Esophagus muscularis mucosa (tissue), 4 donors: ENCODE results near the gene ADGRB3. TPM values are rescaled to one million over a fixed set of nuclear protein-coding genes. Genes with fewer than 3 reads are reported as not detected.

Experiments used
- DNase-seq: peaks from one replicate; pipeline ENCODE4 v3.0.0-alpha.2; 2017; ENCODE audit errors: extremely low spot score
- H3K27ac ChIP-seq, 4 donors: fragments of 200-600 bp; sonication (generic); replicated peaks in 1 of 4; 1 replicate in 3 of 4; 2 replicates in 1 of 4; pipeline ENCODE4 v1.5.1; 2016 to 2019; ENCODE audit warnings: mild to moderate bottlenecking in 1 of 4
- H3K27me3 ChIP-seq, 4 donors: fragments of 200-600 bp; sonication (generic); one replicate each; pipeline versions ENCODE4 v1.5.1 to v1.6.0; 2016 to 2019
- H3K36me3 ChIP-seq, 4 donors: fragments of 200-600 bp; sonication (generic); one replicate each; pipeline ENCODE4 v1.5.1; 2016 to 2019
- H3K4me1 ChIP-seq, 4 donors: fragments of 200-600 bp; sonication (generic); one replicate each; pipeline ENCODE4 v1.5.1; 2016 to 2019
- H3K4me3 ChIP-seq, 4 donors: fragments of 200-600 bp; sonication (generic); 1 replicate in 2 of 4; 2 replicates in 2 of 4; pipeline ENCODE4 v1.5.1; 2016 to 2019; ENCODE audit warnings: mild to moderate bottlenecking in 4 of 4, moderate library complexity in 1 of 4
- H3K9me3 ChIP-seq, 4 donors: fragments of 200-600 bp; sonication (generic); 1 replicate in 3 of 4; 2 replicates in 1 of 4; pipeline ENCODE4 v1.5.1; 2016 to 2019
- CTCF ChIP-seq, 3 experiments: fragments of 200-600 bp in 2 of 3; fragments of 450-650 bp in 1 of 3; sonication (generic) in 2 of 3; IDR thresholded peaks; one replicate each; pipeline ENCODE4 v1.5.1; 2017 to 2019; ENCODE audit warnings: antibody characterized with exemption in 3 of 3, mild to moderate bottlenecking in 2 of 3, moderate library complexity in 1 of 3
- EP300 ChIP-seq: sonication (generic); formaldehyde crosslinking; IDR thresholded peaks from one replicate; pipeline ENCODE4 v1.6.1; 2017; ENCODE audit warnings: antibody characterized with exemption
- POLR2A ChIP-seq: fragments of 450-650 bp; IDR thresholded peaks from one replicate; pipeline ENCODE4 v1.6.1; 2017; ENCODE audit warnings: antibody characterized with exemption, moderate library complexity, mild to moderate bottlenecking, low read depth
- POLR2AphosphoS5 ChIP-seq, 2 donors: sonication (generic); formaldehyde crosslinking; IDR thresholded peaks; one replicate each; pipeline ENCODE4 v1.6.1; 2017; ENCODE audit warnings: antibody characterized with exemption in 2 of 2
- WGBS: methylation state at CpG from one replicate; pipeline ENCODE4 v1.1.5; 2018; 5-methylcytosine and 5-hydroxymethylcytosine counted together
- intact Hi-C: fragments of 100-400 bp; cut with DNase I; formaldehyde crosslinking; loops from one replicate; pipeline ENCODE4 v1.15.1; 2023
- total RNA-seq, 4 donors: library from RNA; depleted of rRNA; stranded (reverse); fragments of >200 nt; gene quantifications; one replicate each; pipeline versions ENCODE4 v1.1.0 to v1.2.1, GENCODE V29; 2016

Gene ADGRB3
- total RNA-seq, 4 donors from 2014 or later, result 4.9 to 6.3 (median 5.8) TPM

- no peak for TF ChIP-seq EP300
- TF ChIP-seq POLR2A, result no peak
- TF ChIP-seq CTCF (IDR thresholded peaks at IDR 0.05), result no peak
- TF ChIP-seq POLR2AphosphoS5 (IDR thresholded peaks at IDR 0.05), result no peak
- no peaks in the 10 kb centered on the region for H3K27me3 ChIP-seq
These were observed 62.3 kb downstream of the ADGRB3 start for GRCh38 chr6:68697394-68697793.

DNA sequence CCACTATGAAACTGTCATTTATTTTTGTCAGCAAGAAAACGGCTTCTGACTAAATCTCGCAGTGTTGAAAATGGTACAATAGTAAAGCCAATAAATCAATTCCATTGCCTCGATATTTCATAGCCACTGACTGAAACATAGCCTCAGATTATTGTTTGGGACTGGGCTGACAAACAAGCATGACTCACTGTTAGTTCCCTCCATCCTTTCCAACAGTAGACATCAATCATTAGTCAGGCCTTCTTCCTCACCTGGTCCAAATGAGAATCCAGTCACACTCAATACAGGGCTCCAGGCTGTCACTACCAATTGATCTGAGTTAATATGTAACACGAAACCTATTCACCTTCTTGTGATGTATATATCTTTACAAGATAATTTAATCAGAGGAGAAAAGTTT is 66.1 kb downstream of the ADGRB3 start:
- intact Hi-C loops, result no loop called here

More at GRCh38 chr6:68697394-68697793, 62.3 kb downstream of the ADGRB3 start:
- H3K4me3 ChIP-seq, result no peak overlapping the region
- H3K9me3 ChIP-seq, result no peaks in the 10 kb centered on the region
- no peak overlapping the region for H3K27ac ChIP-seq
- no peaks in the 10 kb centered on the region for H3K4me1 ChIP-seq
- intact Hi-C loops, result no loop called here
- DNase-seq, result no peak
- 84% methylated on average over 1 of the region's 1 CpG for WGBS
- no peaks in the 10 kb centered on the region for H3K36me3 ChIP-seq

GRCh38 chr6:68704485-68704884 is 69.4 kb downstream of the ADGRB3 start:
- TF ChIP-seq CTCF (IDR thresholded peaks at IDR 0.05) (no peak), POLR2A (no peak), EP300 (no peak), POLR2AphosphoS5 (IDR thresholded peaks at IDR 0.05) (no peak)
- intact Hi-C loops, result no loop called here
- Histone ChIP-seq H3K27me3 (no peaks in the 10 kb centered on the region), H3K9me3 (no peaks in the 10 kb centered on the region), H3K27ac (no peak overlapping the region), H3K36me3 (no peaks in the 10 kb centered on the region), H3K4me1 (no peaks in the 10 kb centered on the region), H3K4me3 (no peak overlapping the region)
- DNase-seq, result no peak

More for the DNA sequence above, 66.1 kb downstream of the ADGRB3 start:
- no peak for DNase-seq
- 90% methylated on average over 4 of the region's 4 CpGs for WGBS
- no peaks in the 10 kb centered on the region for H3K9me3 ChIP-seq
- no peak overlapping the region for H3K27ac ChIP-seq
- no peak for TF ChIP-seq POLR2A
- TF ChIP-seq EP300, result no peak
- H3K36me3 ChIP-seq, result no peaks in the 10 kb centered on the region
- no peaks in the 10 kb centered on the region for H3K27me3 ChIP-seq
- no peaks in the 10 kb centered on the region for H3K4me1 ChIP-seq
- no peak overlapping the region for H3K4me3 ChIP-seq

GRCh38 chr6:68709091-68709490 is 74.0 kb downstream of the ADGRB3 start:
- intact Hi-C loops, result no loop called here
- Histone ChIP-seq H3K27me3 (no peaks in the 10 kb centered on the region), H3K9me3 (no peaks in the 10 kb centered on the region), H3K4me1 (no peaks in the 10 kb centered on the region), H3K4me3 (no peak overlapping the region), H3K27ac (no peak overlapping the region), H3K36me3 (no peaks in the 10 kb centered on the region)
- WGBS, result 90% methylated on average over 2 of the region's 2 CpGs
- DNase-seq, result no peak
- TF ChIP-seq POLR2A (no peak), POLR2AphosphoS5 (IDR thresholded peaks at IDR 0.05) (no peak)

- TF ChIP-seq POLR2A (no peak), POLR2AphosphoS5 (IDR thresholded peaks at IDR 0.05) (no peak), CTCF (IDR thresholded peaks at IDR 0.05) (no peak), EP300 (no peak)
- Histone ChIP-seq H3K27ac (no peak overlapping the region), H3K4me1 (no peaks in the 10 kb centered on the region), H3K4me3 (no peak overlapping the region), H3K9me3 (no peaks in the 10 kb centered on the region), H3K27me3 (no peaks in the 10 kb centered on the region), H3K36me3 (no peaks in the 10 kb centered on the region)
- DNase-seq, result no peak
- intact Hi-C loops, result no loop called here
These were observed 74.8 kb downstream of the ADGRB3 start for GRCh38 chr6:68709882-68710281.

- TF ChIP-seq EP300 (no peak), CTCF (IDR thresholded peaks at IDR 0.05) (no peak), POLR2A (no peak), POLR2AphosphoS5 (IDR thresholded peaks at IDR 0.05) (no peak)
- WGBS, result 78% methylated on average over 3 of the region's 3 CpGs
- H3K9me3 ChIP-seq, result no peaks in the 10 kb centered on the region
- no peak overlapping the region for H3K4me3 ChIP-seq
- no peaks in the 10 kb centered on the region for H3K4me1 ChIP-seq
- no peaks in the 10 kb centered on the region for H3K36me3 ChIP-seq
- DNase-seq, result no peak
- H3K27ac ChIP-seq, result no peak overlapping the region
- intact Hi-C loops, result no loop called here
- H3K27me3 ChIP-seq, result no peaks in the 10 kb centered on the region
These were observed 75.4 kb downstream of the ADGRB3 start for GRCh38 chr6:68710496-68710895.
